T-helper 17 cell (primary cell): ENCODE data around the gene ARCN1. TPM values are rescaled to one million over a fixed set of nuclear protein-coding genes. Genes with fewer than 3 reads are reported as not detected.

Source experiments
- ATAC-seq: fragments of 150-1000 bp; cut with Tn5 transposase; 2 replicates; pipeline ENCODE4 v1.10.0; 2021; ENCODE audit warnings: mild to moderate bottlenecking, moderate library complexity
- DNase-seq, 3 donors: peaks; one replicate each; pipeline versions ENCODE4 v3.0.0 to v3.0.0-alpha.2; 2020 to 2021
- H3K9me3 ChIP-seq: one replicate; pipeline ENCODE4 v1.7.0; 2013; ENCODE audit warnings: low read length, mild to moderate bottlenecking; ENCODE audit not compliant: control insufficient read depth, poor library complexity, severe bottlenecking
- H3K27ac Mint-ChIP-seq: one replicate; pipeline ENCODE4 v1.8.0; 2022; ENCODE audit warnings: mild to moderate bottlenecking, moderate library complexity, mixed read lengths
- H3K27me3 Mint-ChIP-seq: one replicate; pipeline ENCODE4 v1.8.0; 2022; ENCODE audit warnings: mixed read lengths
- H3K36me3 Mint-ChIP-seq: one replicate; pipeline ENCODE4 v1.8.0; 2022; ENCODE audit warnings: low read depth, mixed read lengths
- H3K4me1 Mint-ChIP-seq: one replicate; pipeline ENCODE4 v1.8.0; 2022; ENCODE audit warnings: mild to moderate bottlenecking, mixed read lengths
- H3K4me3 Mint-ChIP-seq: one replicate; pipeline ENCODE4 v1.8.0; 2022; ENCODE audit warnings: mild to moderate bottlenecking, moderate library complexity, mixed read lengths
- total RNA-seq, 4 donors: library from RNA in 2 of 4; stranded (reverse) in 2 of 4; gene quantifications; one replicate each; pipeline ENCODE4 v1.2.3 and lab custom pipeline; 2022 to 2026

ARCN1 gene
- total RNA-seq, 2 donors from 2014 or later, result 86.2 to 87.5 TPM

DNA sequence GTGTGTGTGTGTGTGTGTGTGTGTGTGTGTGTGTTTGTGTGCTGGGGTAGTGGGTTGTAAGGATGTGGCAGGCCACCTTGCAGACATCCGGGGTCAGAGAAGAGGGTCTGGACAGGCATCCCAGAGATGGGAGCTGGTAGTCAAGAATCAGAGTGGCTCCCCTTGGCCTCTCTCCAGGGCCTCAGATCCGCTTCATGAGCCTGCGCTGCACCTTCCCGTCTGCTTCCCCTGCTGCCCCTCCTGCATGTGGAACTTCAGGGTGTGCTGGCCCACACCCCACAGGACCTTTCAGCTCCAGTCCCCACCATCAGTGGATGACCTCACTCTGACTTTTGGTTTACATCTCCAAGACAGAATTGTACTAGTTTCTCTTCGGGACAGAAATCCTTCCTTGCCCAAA is 76.1 kb downstream of the ARCN1 start:
- H3K4me3 Mint-ChIP-seq, result no peak overlapping the region
- H3K27ac Mint-ChIP-seq, result no peak overlapping the region
- H3K4me1 Mint-ChIP-seq, result peaks cover 11% of the 10 kb centered on the region
- no peak for DNase-seq
- no peaks in the 10 kb centered on the region for H3K9me3 ChIP-seq
- ATAC-seq, result no peak
- no peaks in the 10 kb centered on the region for H3K36me3 Mint-ChIP-seq
- no peaks in the 10 kb centered on the region for H3K27me3 Mint-ChIP-seq

DNA sequence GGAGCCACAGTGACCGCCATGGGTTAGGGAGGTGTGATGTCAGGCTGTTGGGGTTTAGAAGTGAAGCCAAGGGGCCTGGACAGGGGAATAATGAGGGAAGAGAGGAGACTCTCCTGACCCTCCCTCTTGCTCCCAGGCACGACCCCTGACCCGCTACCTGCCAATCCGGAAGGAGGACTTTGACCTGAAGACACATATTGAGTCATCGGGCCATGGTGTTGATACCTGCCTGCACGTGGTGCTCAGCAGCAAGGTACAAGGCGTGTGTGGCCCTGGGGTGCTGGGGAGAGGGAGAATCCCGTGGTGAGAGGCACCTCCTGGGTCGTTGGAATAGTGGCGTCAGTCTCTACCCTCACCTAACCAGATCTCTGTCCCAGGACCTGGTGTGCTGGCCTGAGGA is 77.7 kb downstream of the ARCN1 start:
- Mint-ChIP-seq H3K36me3 (no peaks in the 10 kb centered on the region), H3K27ac (no peak overlapping the region), H3K4me1 (peaks cover 16% of the 10 kb centered on the region), H3K27me3 (no peaks in the 10 kb centered on the region), H3K4me3 (no peak overlapping the region)
- no peaks in the 10 kb centered on the region for H3K9me3 ChIP-seq
- ATAC-seq, result no peak
- no peak for DNase-seq

GRCh38 chr11:118650366-118650765 is 78.2 kb downstream of the ARCN1 start:
- ATAC-seq (no peak), DNase-seq (no peak)
- Mint-ChIP-seq H3K4me1 (peaks cover 16% of the 10 kb centered on the region), H3K27me3 (no peaks in the 10 kb centered on the region), H3K4me3 (no peak overlapping the region), H3K36me3 (no peaks in the 10 kb centered on the region), H3K27ac (no peak overlapping the region)
- no peaks in the 10 kb centered on the region for H3K9me3 ChIP-seq

DNA sequence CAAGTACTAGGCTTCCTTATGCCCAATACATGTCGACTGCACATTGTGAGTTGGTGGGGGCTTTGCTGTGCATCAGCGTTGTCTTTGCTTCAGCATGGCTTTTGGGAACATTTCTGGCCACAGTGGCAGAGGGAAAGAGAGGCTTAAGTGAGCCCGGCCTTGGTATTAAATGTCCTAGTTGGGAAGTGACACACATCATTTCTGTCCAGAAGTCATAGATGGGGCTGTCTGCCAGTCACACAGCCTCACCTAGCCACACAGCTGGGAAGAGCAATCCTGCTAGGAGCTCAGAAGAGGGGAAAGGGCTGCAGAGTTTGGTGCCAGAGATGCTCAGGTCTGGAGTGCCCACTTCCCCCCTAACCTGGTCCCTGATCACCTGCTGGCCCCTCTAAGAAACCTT is 79.6 kb downstream of the ARCN1 start:
- Mint-ChIP-seq H3K4me1 (peaks cover 16% of the 10 kb centered on the region), H3K36me3 (no peaks in the 10 kb centered on the region), H3K4me3 (no peak overlapping the region), H3K27ac (peak overlapping the region; percentile 85), H3K27me3 (no peaks in the 10 kb centered on the region)
- H3K9me3 ChIP-seq, result no peaks in the 10 kb centered on the region
- ATAC-seq (no peak), DNase-seq (no peak)

Other genes with a start within 250 kb of the ARCN1 start
- 100 to 1,000 TPM; 313 to 354 TPM for gene CD3D, start 229.7 kb upstream of the ARCN1 start, total RNA-seq
- 100 to 1,000 TPM; 156 to 170 TPM for gene CD3G, start 228.1 kb upstream of the ARCN1 start, total RNA-seq
- gene UBE4A, start 212.8 kb upstream of the ARCN1 start, total RNA-seq, result 10 to 100 TPM; 39.4 to 43.5 TPM
- gene ATP5MG, start 170.8 kb upstream of the ARCN1 start, total RNA-seq, result 100 to 1,000 TPM; 183 to 184 TPM
- gene KMT2A, start 135.9 kb upstream of the ARCN1 start, total RNA-seq, result 100 to 1,000 TPM; 156 to 178 TPM
- gene TTC36, start 44.9 kb upstream of the ARCN1 start, total RNA-seq, result under 1 TPM in 1 of 2 donors, not detected in 1; 0.55 TPM
- 1 to 10 TPM; 9.2 to 10.0 TPM for gene TMEM25, start 41.2 kb upstream of the ARCN1 start, total RNA-seq
- 1 to 10 TPM; 5.2 to 5.7 TPM for gene IFT46, start 6.5 kb upstream of the ARCN1 start, total RNA-seq
- 1 to 10 TPM; 1.8 to 2.6 TPM for gene PHLDB1, start 35.2 kb downstream of the ARCN1 start, total RNA-seq
- gene TREH, start 107.2 kb downstream of the ARCN1 start, total RNA-seq, result not detected
- 100 to 1,000 TPM; 218 to 290 TPM for gene DDX6, start 218.8 kb downstream of the ARCN1 start, total RNA-seq